Upper lobe of right lung (tissue), 1 donor: ENCODE results near the gene RIN2. TPM values are rescaled to one million over a fixed set of nuclear protein-coding genes. Genes with fewer than 3 reads are reported as not detected.

ENCODE experiments used
- ATAC-seq: fragments of 200-7000 bp; cut with Tn5 transposase; one replicate; pipeline ENCODE4 v1.9.1; 2020; ENCODE audit warnings: mild to moderate bottlenecking, moderate library complexity
- DNase-seq: peaks from one replicate; pipeline ENCODE4 v3.0.0-alpha.2; 2020
- H3K27ac ChIP-seq: fragments of 200-600 bp; one replicate; pipeline ENCODE4 v1.8.0; 2022
- H3K27me3 ChIP-seq: fragments of 200-600 bp; one replicate; pipeline ENCODE4 v1.8.0; 2022; ENCODE audit warnings: mild to moderate bottlenecking
- H3K36me3 ChIP-seq: fragments of 200-600 bp; one replicate; pipeline ENCODE4 v1.8.0; 2022
- H3K4me1 ChIP-seq: fragments of 200-600 bp; one replicate; pipeline ENCODE4 v1.8.0; 2022
- H3K4me3 ChIP-seq: fragments of 200-600 bp; one replicate; pipeline ENCODE4 v1.8.0; 2022; ENCODE audit warnings: mild to moderate bottlenecking
- H3K9me3 ChIP-seq: fragments of 200-600 bp; one replicate; pipeline ENCODE4 v1.8.0; 2022
- CTCF ChIP-seq: fragments of 200-600 bp; IDR thresholded peaks from one replicate; pipeline ENCODE4 v1.8.0; 2022; ENCODE audit warnings: antibody characterized with exemption
- intact Hi-C: fragments of 100-400 bp; cut with DNase I; formaldehyde crosslinking; loops from one replicate; pipeline ENCODE4 v1.11.0; 2022
- total RNA-seq: library from RNA; stranded (reverse); fragmentation: NEBNext Ultra II Directional; extraction: Animal tissue kit (Norgen Biotek cat#: 25700); gene quantifications from one replicate; pipeline ENCODE4 v1.2.1, GENCODE V29; 2021
- donor health status: DM: no; HTN: yes; CAD: no; lungs with severe emphysema.

Gene RIN2
- total RNA-seq, 1 donor from 2014 or later: 116 TPM

- DNase-seq (no peak), ATAC-seq (no peak)
- no peaks in the 10 kb centered on the region for H3K36me3 ChIP-seq
- H3K27me3 ChIP-seq: no peaks in the 10 kb centered on the region
- no peak overlapping the region for H3K27ac ChIP-seq
- intact Hi-C loops: no loop called here
- peaks cover 20% of the 10 kb centered on the region for H3K4me1 ChIP-seq
- no peaks in the 10 kb centered on the region for H3K9me3 ChIP-seq
- no peak overlapping the region for H3K4me3 ChIP-seq
- TF ChIP-seq CTCF: no peak
Measured at GRCh38 chr20:19765266-19765665, 7.2 kb downstream of the RIN2 start.

GRCh38 chr20:19765913-19766312, 7.9 kb downstream of the RIN2 start:
- intact Hi-C loops: no loop called here
- no peak for ATAC-seq
- no peak overlapping the region for H3K27ac ChIP-seq

GRCh38 chr20:19767070-19767469, 9.0 kb downstream of the RIN2 start:
- H3K27me3 ChIP-seq: no peaks in the 10 kb centered on the region
- H3K36me3 ChIP-seq: no peaks in the 10 kb centered on the region
- DNase-seq (no peak), ATAC-seq (peak; percentile 83)
- intact Hi-C loops: no loop called here
- H3K4me1 ChIP-seq: peaks cover 4% of the 10 kb centered on the region
- no peak for TF ChIP-seq CTCF
- H3K27ac ChIP-seq: peak overlapping the region; percentile 30
- no peaks in the 10 kb centered on the region for H3K9me3 ChIP-seq
- no peak overlapping the region for H3K4me3 ChIP-seq

More at GRCh38 chr20:19765913-19766312, 7.9 kb downstream of the RIN2 start:
- Histone ChIP-seq H3K27me3 (no peaks in the 10 kb centered on the region), H3K4me3 (no peak overlapping the region), H3K36me3 (no peaks in the 10 kb centered on the region), H3K4me1 (peaks cover 14% of the 10 kb centered on the region), H3K9me3 (no peaks in the 10 kb centered on the region)
- no peak for TF ChIP-seq CTCF
- DNase-seq: no peak

GRCh38 chr20:19768325-19768842, 10.3 kb downstream of the RIN2 start:
- no peaks in the 10 kb centered on the region for H3K4me1 ChIP-seq
- ATAC-seq (no peak), DNase-seq (no peak)
- no peak overlapping the region for H3K27ac ChIP-seq
- TF ChIP-seq CTCF: no peak
- H3K27me3 ChIP-seq: no peaks in the 10 kb centered on the region
- H3K36me3 ChIP-seq: no peaks in the 10 kb centered on the region
- H3K9me3 ChIP-seq: no peaks in the 10 kb centered on the region
- intact Hi-C loops: no loop called here
- no peak overlapping the region for H3K4me3 ChIP-seq

DNA sequence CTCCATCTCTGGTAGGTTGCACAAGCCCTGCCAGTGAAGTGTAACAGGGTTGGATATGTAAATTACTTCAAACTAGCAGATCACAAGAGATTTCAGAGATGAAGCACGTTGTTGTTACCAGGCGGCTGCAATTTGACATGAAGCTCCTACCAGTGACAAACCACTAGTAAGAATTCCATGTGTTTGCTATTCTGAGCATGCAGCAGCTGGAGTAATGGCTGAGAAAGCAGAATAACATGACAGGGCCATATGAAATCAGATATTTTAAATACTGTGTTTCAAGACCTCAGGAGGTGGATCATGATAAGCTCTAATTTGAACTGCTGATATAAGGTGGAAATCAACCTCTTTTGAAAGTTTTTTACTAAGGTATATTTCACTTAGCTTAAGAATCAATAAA, 11.4 kb downstream of the RIN2 start:
- no peaks in the 10 kb centered on the region for H3K4me1 ChIP-seq
- H3K4me3 ChIP-seq: no peak overlapping the region
- DNase-seq (no peak), ATAC-seq (no peak)
- intact Hi-C loops: no loop called here
- H3K36me3 ChIP-seq: no peaks in the 10 kb centered on the region
- H3K27me3 ChIP-seq: no peaks in the 10 kb centered on the region
- no peak for TF ChIP-seq CTCF
- no peak overlapping the region for H3K27ac ChIP-seq
- H3K9me3 ChIP-seq: no peaks in the 10 kb centered on the region

DNA sequence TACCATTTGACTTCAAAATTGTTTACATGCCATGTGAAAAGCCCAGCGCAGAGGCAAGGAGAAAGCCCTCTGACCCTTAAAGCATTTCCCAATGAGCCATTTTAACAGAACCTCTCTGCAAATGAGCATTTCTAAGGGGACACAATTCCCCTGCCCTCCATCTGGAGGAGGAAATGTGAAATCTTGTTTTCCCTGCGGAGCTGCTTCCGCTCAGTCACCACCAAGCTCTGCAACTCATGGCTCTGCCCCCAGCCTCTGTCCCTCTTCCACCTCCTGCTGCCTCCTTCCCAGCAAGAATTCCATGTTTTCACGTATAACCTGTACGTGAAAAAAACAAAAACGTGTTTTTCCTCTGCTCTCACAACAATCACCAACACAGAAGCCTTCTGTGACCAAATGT, 12.3 kb downstream of the RIN2 start:
- TF ChIP-seq CTCF: no peak
- Histone ChIP-seq H3K4me1 (peaks cover 1% of the 10 kb centered on the region), H3K9me3 (no peaks in the 10 kb centered on the region), H3K27ac (no peak overlapping the region), H3K27me3 (no peaks in the 10 kb centered on the region), H3K36me3 (no peaks in the 10 kb centered on the region), H3K4me3 (no peak overlapping the region)
- DNase-seq (no peak), ATAC-seq (no peak)
- intact Hi-C loops: no loop called here
